Lung (tissue), 12 donors: ENCODE measurements around the gene COQ9. TPM values are rescaled to one million over a fixed set of nuclear protein-coding genes. Genes with fewer than 3 reads are reported as not detected.

Experiments
- ATAC-seq: fragments of 200-7000 bp; cut with Tn5 transposase; one replicate; pipeline ENCODE4 v1.9.1; 2020; ENCODE audit warnings: moderate number of reproducible peaks; ENCODE audit not compliant: insufficient read depth, low FRiP score
- DNase-seq, 3 donors: peaks; one replicate each; pipeline ENCODE4 v3.0.0-alpha.2; 2013 to 2017
- H3K27ac ChIP-seq, 2 donors: one replicate each; pipeline ENCODE4 v1.5.1; 2013; ENCODE audit warnings: mild to moderate bottlenecking in 2 of 2, moderate library complexity in 2 of 2, control low read depth in 1 of 2, inconsistent platforms in 1 of 2, low read depth in 1 of 2, low read length in 1 of 2
- H3K27me3 ChIP-seq, 3 donors: one replicate each; pipeline ENCODE4 v1.5.1; 2013; ENCODE audit warnings: low read length in 2 of 3; ENCODE audit not compliant: control insufficient read depth in 3 of 3, insufficient read depth in 3 of 3
- H3K36me3 ChIP-seq, 4 donors: one replicate each; pipeline ENCODE4 v1.5.1; 2013; ENCODE audit warnings: low read length in 4 of 4, mild to moderate bottlenecking in 1 of 4, moderate library complexity in 1 of 4; ENCODE audit not compliant: control insufficient read depth in 4 of 4, insufficient read depth in 4 of 4
- H3K4me1 ChIP-seq, 5 donors: one replicate each; pipeline ENCODE4 v1.5.1; 2013; ENCODE audit warnings: low read length in 5 of 5, mild to moderate bottlenecking in 2 of 5, moderate library complexity in 1 of 5; ENCODE audit not compliant: control insufficient read depth in 5 of 5, insufficient read depth in 5 of 5
- H3K4me3 ChIP-seq: one replicate; pipeline ENCODE4 v1.5.1; 2013; ENCODE audit warnings: mild to moderate bottlenecking, control low read depth, moderate library complexity
- H3K9ac ChIP-seq, 2 donors: one replicate each; pipeline ENCODE4 v1.5.1; 2013; ENCODE audit warnings: low read length in 2 of 2, control low read depth in 1 of 2; ENCODE audit not compliant: insufficient read depth in 1 of 2
- H3K9me3 ChIP-seq, 4 donors: one replicate each; pipeline ENCODE4 v1.5.1; 2013; ENCODE audit warnings: low read length in 3 of 4, mild to moderate bottlenecking in 1 of 4, moderate library complexity in 1 of 4; ENCODE audit not compliant: control insufficient read depth in 4 of 4, insufficient read depth in 3 of 4
- CTCF ChIP-seq: IDR thresholded peaks from 2 replicates; pipeline ENCODE4 v1.5.1; 2012; ENCODE audit warnings: mild to moderate bottlenecking; ENCODE audit errors: control extremely low read depth, extremely low read depth
- WGBS, 2 donors: extraction: QIAGEN DNeasy Blood & Tissue Kit; methylation state at CpG; one replicate each; pipeline ENCODE4 v1.1.7; 2013; 5-methylcytosine and 5-hydroxymethylcytosine counted together
- polyA plus RNA-seq, 2 donors: library from polyadenylated mRNA; stranded (reverse); fragments of 200-250 nt; gene quantifications; one replicate each; pipeline ENCODE4 v1.2.1, GENCODE V29; 2013
- total RNA-seq, 2 donors: library from RNA; depleted of rRNA in 1 of 2; stranded (reverse); fragments of >200 nt in 1 of 2; gene quantifications; one replicate each; pipeline ENCODE4 v1.2.1, GENCODE V29; 2014 to 2021
- donor health status: control.
- donor health status: control.
- donor health status: Bipolar disorder and iron deficiency.
- donor health status: healthy.
- donor health status: DM: yes; HTN: yes; CAD: no.

COQ9 gene
- total and polyA plus RNA-seq, 4 donors, result 42.2 to 59.5 (median 46.8) TPM

DNA sequence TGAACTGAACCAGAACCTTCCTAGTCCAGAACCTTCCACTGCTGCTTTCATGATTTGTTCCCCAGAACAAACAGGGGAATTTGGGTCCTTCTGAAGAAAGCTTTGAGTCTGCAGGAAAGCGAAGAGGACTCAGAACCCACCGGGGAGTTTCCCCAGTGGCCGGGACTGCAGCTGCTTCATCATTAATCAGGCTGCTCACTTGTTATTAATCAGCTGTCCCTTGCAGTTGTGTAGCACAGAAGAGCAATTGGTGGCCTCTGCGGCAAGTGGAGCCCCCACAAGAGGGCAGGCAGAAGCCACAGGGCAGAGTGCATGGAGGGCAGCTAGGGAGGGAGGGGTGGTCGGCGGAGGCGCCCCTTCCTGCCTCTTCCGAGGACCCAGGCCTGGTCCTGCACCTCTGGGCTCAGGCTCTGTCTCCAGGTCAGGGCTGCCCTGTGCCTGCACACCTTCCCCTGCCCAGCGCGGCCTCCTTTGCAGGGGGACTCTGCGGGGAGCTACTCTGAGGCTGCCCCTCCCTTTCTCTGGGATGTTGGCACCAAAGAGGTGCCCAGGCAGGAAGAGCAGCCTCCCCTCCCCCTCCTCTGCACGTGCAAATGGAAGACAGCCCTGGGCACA, 35.8 kb upstream of the COQ9 start:
- Histone ChIP-seq H3K4me1 (peaks cover 0 to 17% (median under 1%) of the 10 kb centered on the region in 5 donors), H3K27me3 (no peaks in the 10 kb centered on the region), H3K27ac (no peak overlapping the region), H3K9ac (no peak overlapping the region), H3K36me3 (no peaks in the 10 kb centered on the region), H3K9me3 (no peaks in the 10 kb centered on the region), H3K4me3 (no peak overlapping the region)
- no peak for TF ChIP-seq CTCF
- ATAC-seq (no peak), DNase-seq (no peak)
- 70 to 76% methylated on average over 10 to 12 of the region's 12 CpGs for WGBS, 2 donors

DNA sequence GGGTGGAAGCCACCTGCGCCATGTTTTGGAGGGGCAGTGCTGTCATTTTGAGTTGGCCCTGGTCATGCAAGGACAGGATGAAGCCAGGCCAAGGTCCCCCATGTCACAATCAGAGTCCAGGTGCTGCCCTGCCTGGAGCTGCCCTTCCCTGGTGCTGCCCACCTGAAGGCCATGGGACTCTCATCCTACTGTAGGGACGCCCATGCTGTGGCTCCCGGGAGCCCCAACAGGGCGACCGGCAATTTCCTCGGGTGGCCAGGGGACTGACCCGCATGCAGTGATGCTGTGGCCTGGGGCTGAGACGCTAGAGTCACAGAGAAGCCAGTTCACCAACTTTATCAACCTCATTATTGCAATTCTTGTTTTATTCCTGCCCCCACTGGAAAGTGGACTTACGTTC, 34.7 kb upstream of the COQ9 start:
- Histone ChIP-seq H3K4me1 (peaks cover 0 to 20% (median 5%) of the 10 kb centered on the region in 5 donors), H3K27ac (no peak overlapping the region), H3K27me3 (no peaks in the 10 kb centered on the region), H3K4me3 (no peak overlapping the region), H3K9ac (no peak overlapping the region), H3K9me3 (no peaks in the 10 kb centered on the region), H3K36me3 (no peaks in the 10 kb centered on the region)
- ATAC-seq (no peak), DNase-seq (no peak)
- TF ChIP-seq CTCF, result no peak
- WGBS, 2 donors, result 92 to 95% methylated on average over 9 of the region's 9 CpGs

DNA sequence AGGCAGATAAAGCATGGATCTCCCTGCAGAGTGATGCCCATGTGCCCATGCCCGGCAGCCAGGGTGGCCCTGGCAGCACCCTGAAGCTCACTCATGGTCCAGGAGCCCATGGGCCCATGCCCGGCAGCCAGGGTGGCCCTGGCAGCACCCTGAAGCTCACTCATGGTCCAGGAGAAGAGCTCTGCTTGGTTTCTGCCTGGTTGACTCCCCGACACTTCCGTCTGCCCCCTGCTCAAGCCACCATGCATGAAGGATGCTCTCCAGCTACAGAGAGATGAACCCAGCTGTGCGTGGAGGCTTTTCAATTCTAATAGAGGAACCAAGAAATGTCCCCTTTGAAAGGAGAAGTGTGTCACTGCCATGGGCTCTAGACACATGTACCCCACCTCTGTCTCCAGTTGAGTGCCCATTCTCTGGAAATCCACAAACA, 34.0 kb upstream of the COQ9 start:
- ATAC-seq, result no peak
- peaks cover 0 to 23% (median 5%) of the 10 kb centered on the region in 5 donors for H3K4me1 ChIP-seq
- no peak overlapping the region for H3K4me3 ChIP-seq
- TF ChIP-seq CTCF, result no peak
- H3K9me3 ChIP-seq, result no peaks in the 10 kb centered on the region
- H3K27me3 ChIP-seq, result no peaks in the 10 kb centered on the region
- DNase-seq, result no peak
- H3K27ac ChIP-seq, result no peak overlapping the region
- no peaks in the 10 kb centered on the region for H3K36me3 ChIP-seq
- WGBS, 2 donors, result 89 to 91% methylated on average over 5 of the region's 5 CpGs
- no peak overlapping the region for H3K9ac ChIP-seq

- H3K9me3 ChIP-seq, result no peaks in the 10 kb centered on the region
- no peak overlapping the region for H3K9ac ChIP-seq
- peaks cover 0 to 25% (median 8%) of the 10 kb centered on the region in 5 donors for H3K4me1 ChIP-seq
- H3K27ac ChIP-seq, result no peak overlapping the region
- WGBS, 2 donors, result 68 to 83% methylated on average over 7 of the region's 7 CpGs
- no peak for DNase-seq
- H3K36me3 ChIP-seq, result no peaks in the 10 kb centered on the region
- TF ChIP-seq CTCF, result no peak
- H3K4me3 ChIP-seq, result no peak overlapping the region
- no peak for ATAC-seq
- H3K27me3 ChIP-seq, result no peaks in the 10 kb centered on the region
Observed at GRCh38 chr16:57413733-57414132, 33.5 kb upstream of the COQ9 start.
